AG09309 (cell line): ENCODE data around the gene BET1L.

Experiments used
- DNase-seq: peaks from one replicate; pipeline ENCODE4 v3.0.0-alpha.2; 2010; ENCODE audit warnings: low read depth
- H3K4me3 ChIP-seq: 2 replicates; pipeline ENCODE4 v1.5.1; 2011; ENCODE audit warnings: mild to moderate bottlenecking, low read depth, low read length, moderate library complexity; ENCODE audit not compliant: control insufficient read depth
- TF ChIP-seq, protein P1 (sequence below): IDR thresholded peaks from 2 replicates; pipeline ENCODE4 v1.5.1; 2011; ENCODE audit warnings: mild to moderate bottlenecking, low read depth, low read length, inconsistent platforms; ENCODE audit not compliant: insufficient read depth, control insufficient read depth; ENCODE audit errors: missing control alignments

The BET1L gene

DNA sequence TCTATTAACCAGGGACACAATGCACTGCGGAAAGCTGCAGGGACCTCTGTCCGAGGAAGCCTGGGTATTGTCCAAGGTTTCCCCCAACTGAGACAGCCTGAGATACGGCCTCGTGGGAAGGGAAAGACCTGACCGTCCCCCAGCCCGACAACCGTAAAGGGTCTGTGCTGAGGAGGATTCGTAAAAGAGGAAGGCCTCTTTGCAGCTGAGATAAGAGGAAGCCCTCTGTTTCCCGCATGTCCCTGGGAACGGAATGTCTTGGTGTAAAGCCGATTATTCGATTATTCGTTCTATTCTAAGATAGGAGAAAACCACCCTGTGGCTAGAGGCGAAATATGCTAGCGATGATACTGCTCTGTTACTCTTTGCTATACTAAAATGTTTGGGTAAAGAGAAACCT is 5.2 kb downstream of the BET1L start:
- DNase-seq, result no peak
- TF ChIP-seq, protein P1, sequence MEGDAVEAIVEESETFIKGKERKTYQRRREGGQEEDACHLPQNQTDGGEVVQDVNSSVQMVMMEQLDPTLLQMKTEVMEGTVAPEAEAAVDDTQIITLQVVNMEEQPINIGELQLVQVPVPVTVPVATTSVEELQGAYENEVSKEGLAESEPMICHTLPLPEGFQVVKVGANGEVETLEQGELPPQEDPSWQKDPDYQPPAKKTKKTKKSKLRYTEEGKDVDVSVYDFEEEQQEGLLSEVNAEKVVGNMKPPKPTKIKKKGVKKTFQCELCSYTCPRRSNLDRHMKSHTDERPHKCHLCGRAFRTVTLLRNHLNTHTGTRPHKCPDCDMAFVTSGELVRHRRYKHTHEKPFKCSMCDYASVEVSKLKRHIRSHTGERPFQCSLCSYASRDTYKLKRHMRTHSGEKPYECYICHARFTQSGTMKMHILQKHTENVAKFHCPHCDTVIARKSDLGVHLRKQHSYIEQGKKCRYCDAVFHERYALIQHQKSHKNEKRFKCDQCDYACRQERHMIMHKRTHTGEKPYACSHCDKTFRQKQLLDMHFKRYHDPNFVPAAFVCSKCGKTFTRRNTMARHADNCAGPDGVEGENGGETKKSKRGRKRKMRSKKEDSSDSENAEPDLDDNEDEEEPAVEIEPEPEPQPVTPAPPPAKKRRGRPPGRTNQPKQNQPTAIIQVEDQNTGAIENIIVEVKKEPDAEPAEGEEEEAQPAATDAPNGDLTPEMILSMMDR, result no peak
- H3K4me3 ChIP-seq, result no peak overlapping the region

- no peak overlapping the region for H3K4me3 ChIP-seq
- no peak for DNase-seq
- TF ChIP-seq, protein P1, result no peak
Measured at GRCh38 chr11:200224-201003, 6.8 kb downstream of the BET1L start.

DNA sequence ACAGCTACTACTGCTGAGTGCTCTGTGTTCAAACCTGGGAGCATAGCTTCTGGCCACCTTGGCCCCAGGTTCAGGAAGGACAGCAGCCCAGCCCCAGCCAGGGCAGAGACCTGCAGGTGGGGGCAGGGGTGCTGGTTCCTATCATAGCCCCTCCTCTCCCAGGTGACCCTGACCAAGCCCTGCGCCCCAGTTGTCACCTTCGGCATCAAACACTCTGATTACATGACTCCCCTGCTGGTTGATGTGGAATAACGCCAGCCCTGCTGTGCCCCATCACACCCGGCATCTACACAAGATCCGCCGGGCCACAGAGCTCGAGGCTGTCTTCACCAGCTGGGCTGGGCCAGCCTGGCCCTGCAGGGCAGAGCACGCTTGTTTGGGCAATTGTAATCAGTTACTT is 7.4 kb downstream of the BET1L start:
- TF ChIP-seq, protein P1, result no peak
- no peak overlapping the region for H3K4me3 ChIP-seq
- no peak for DNase-seq

- TF ChIP-seq, protein P1, result no peak
- DNase-seq, result no peak
- H3K4me3 ChIP-seq, result no peak overlapping the region
Measured at GRCh38 chr11:199004-199581, 8.1 kb downstream of the BET1L start.

- H3K4me3 ChIP-seq, result no peak overlapping the region
- TF ChIP-seq, protein P1, result no peak
- DNase-seq, result no peak
Measured at GRCh38 chr11:198236-198806, 8.9 kb downstream of the BET1L start.

- no peak for DNase-seq
- no peak overlapping the region for H3K4me3 ChIP-seq
- TF ChIP-seq, protein P1, result no peak
Measured at GRCh38 chr11:197741-198235, 9.4 kb downstream of the BET1L start.
